ENCODE data around the gene PRRG4.

DNA sequence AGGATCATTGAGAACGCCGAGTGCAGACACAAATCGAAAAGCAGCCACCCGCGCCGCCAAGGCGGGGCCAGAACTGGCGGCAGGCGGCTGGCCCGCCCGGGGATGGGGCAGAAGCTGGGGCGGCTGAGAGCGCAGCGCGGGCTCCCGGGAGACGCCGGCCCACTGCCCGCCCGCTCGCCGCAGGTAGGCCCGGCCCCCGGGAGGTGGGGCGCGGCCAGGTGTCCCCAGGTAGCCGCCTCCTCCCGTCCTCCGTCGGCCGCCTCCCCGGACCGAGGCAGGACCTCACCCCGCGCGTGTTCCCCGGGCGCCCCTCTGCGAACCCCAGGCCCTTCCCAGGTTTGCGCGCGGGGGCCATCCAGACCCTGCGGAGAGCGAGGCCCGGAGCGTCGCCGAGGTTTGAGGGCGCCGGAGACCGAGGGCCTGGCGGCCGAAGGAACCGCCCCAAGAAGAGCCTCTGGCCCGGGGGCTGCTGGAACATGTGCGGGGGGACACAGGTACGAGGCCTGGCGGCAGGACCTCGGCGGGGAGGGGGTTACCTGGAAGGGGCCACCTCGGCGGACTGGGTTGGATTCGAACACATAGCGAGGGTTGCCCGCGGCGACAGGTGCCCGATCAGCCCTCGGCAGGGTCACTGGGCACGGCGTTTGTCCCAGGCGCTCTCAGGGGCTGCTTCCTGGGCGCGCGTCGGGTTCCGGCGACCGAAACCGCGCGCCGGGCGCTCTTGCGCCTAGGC lies at the start of gene PRRG4:
- TF ChIP-seq POLR2A (IDR thresholded peaks at IDR 0.05), result no peak
- TF ChIP-seq CTCF (IDR thresholded peaks at IDR 0.05), result no peak

Data from heart left ventricle (tissue), 13 donors.